ENCODE data around the gene HLA-DOA. TPM values are rescaled to one million over a fixed set of nuclear protein-coding genes. Genes with fewer than 3 reads are reported as not detected.

The HLA-DOA gene
- total and polyA plus RNA-seq, 12 donors: 0.94 to 61.9 (median 13.6) TPM

- peak in 3 of 7 donors; percentile 40 to 53 (median 49) for DNase-seq
- H3K4me1 ChIP-seq (replicated peaks in 1 of 2): peaks cover 28 to 32% of the 10 kb centered on the region in 2 donors
- TF ChIP-seq POLR2A (IDR thresholded peaks at IDR 0.05) (no peak), CTCF (IDR thresholded peaks at IDR 0.05) (no peak)
- H3K36me3 ChIP-seq (replicated peaks in 1 of 2): peaks cover 3 to 44% of the 10 kb centered on the region in 2 donors
- H3K27me3 ChIP-seq: no peaks in the 10 kb centered on the region
- H3K9me3 ChIP-seq (replicated peaks in 1 of 3): no peaks in the 10 kb centered on the region
- peak overlapping the region in 4 of 5 donors; percentile 43 to 100 (median 85) for H3K27ac ChIP-seq
- peak overlapping the region; percentile 48 to 87 (median 82) for H3K4me3 ChIP-seq
- intact Hi-C loops (cut with DNase I): loop anchor here in 1 of 2 donors (5.0 kb wide), 1 partner anchor 80 kb away; no protein-coding TSS in a partner anchor
- 0 to 1% (median 0%) methylated on average over 14 to 70 of the region's 70 CpGs for WGBS, 4 donors
Measured at GRCh38 chr6:32972353-32973143, 36.8 kb downstream of the HLA-DOA start.

GRCh38 chr6:32971581-32972352, 37.6 kb downstream of the HLA-DOA start:
- Histone ChIP-seq H3K4me1 (replicated peaks in 1 of 2) (peaks cover 29 to 31% of the 10 kb centered on the region in 2 donors), H3K9me3 (replicated peaks in 1 of 3) (no peaks in the 10 kb centered on the region), H3K27ac (peak overlapping the region; percentile 99 to 100 (median 100)), H3K36me3 (replicated peaks in 1 of 2) (peaks cover 1 to 36% of the 10 kb centered on the region in 2 donors), H3K27me3 (no peaks in the 10 kb centered on the region), H3K4me3 (peak overlapping the region; percentile 78 to 90 (median 88))
- TF ChIP-seq POLR2A (IDR thresholded peaks at IDR 0.05) (peak; percentile 99), CTCF (IDR thresholded peaks at IDR 0.05) (peak in 2 of 6 experiments; percentile 12 to 38)
- 0 to 1% (median 0%) methylated on average over 23 to 58 of the region's 58 CpGs for WGBS, 4 donors
- intact Hi-C loops (cut with DNase I): loop anchor here in 1 of 2 donors (5.0 kb wide), 1 partner anchor 79 kb away; no protein-coding TSS in a partner anchor
- DNase-seq: peak; percentile 99 to 100 (median 100)

- no peak for TF ChIP-seq POLR2A (IDR thresholded peaks at IDR 0.05)
- peak in 1 of 6 experiments; percentile 7 for TF ChIP-seq CTCF (IDR thresholded peaks at IDR 0.05)
- 0% methylated on average over 14 to 15 of the region's 15 CpGs for WGBS, 4 donors
- intact Hi-C loops (cut with DNase I): loop anchor here in 1 of 2 donors (5.0 kb wide), 1 partner anchor 79 kb away; no protein-coding TSS in a partner anchor
- no peaks in the 10 kb centered on the region for H3K27me3 ChIP-seq
- peak overlapping the region; percentile 73 to 90 (median 82) for H3K4me3 ChIP-seq
- peak overlapping the region; percentile 99 to 100 (median 100) for H3K27ac ChIP-seq
- H3K36me3 ChIP-seq (replicated peaks in 1 of 2): peaks cover 0 to 30% of the 10 kb centered on the region in 2 donors
- no peak for DNase-seq
- H3K4me1 ChIP-seq (replicated peaks in 1 of 2): peaks cover 27 to 31% of the 10 kb centered on the region in 2 donors
- no peaks in the 10 kb centered on the region for H3K9me3 ChIP-seq (replicated peaks in 1 of 3)
Measured at GRCh38 chr6:32971242-32971580, 38.2 kb downstream of the HLA-DOA start.

Data from adrenal gland (tissue), 12 donors.